A549 (cell line): ENCODE results near the gene LYZL4. TPM values are rescaled to one million over a fixed set of nuclear protein-coding genes. Genes with fewer than 3 reads are reported as not detected.

Source experiments
- ATAC-seq, 2 experiments: fragments of 200-7000 bp in 1 of 2; fragments of >200 bp in 1 of 2; cut with Nextera tagmentation in 1 of 2; cut with Tn5 transposase in 1 of 2; 3 replicates each; pipeline versions ENCODE4 v1.8.0 to v1.9.1; 2018 to 2020; ENCODE audit warnings: mild to moderate bottlenecking in 1 of 2, moderate library complexity in 1 of 2
- CTCF ChIA-PET: fragments of 300-600 bp; sonication (Branson Sonifier 250); formaldehyde crosslinking; extraction: SDS; loops from one replicate; lab custom pipeline; 2021; ENCODE audit warnings: antibody characterized with exemption, inconsistent platforms; lab: Yijun Ruan, JAX
- POLR2A ChIA-PET: fragments of 350-600 bp; formaldehyde crosslinking; extraction: SDS; loops from one replicate; lab custom pipeline; 2021; ENCODE audit warnings: antibody characterized with exemption, inconsistent platforms; lab: Yijun Ruan, JAX
- DNase-seq, 2 experiments: peaks; one replicate each; pipeline versions ENCODE4 v3.0.0 to v3.0.0-alpha.2; 2011 to 2016; ENCODE audit warnings: low read depth in 1 of 2, low spot score in 1 of 2
- FAIRE-seq: peaks from 2 replicates; lab custom pipeline; 2011; peaks lifted over from hg19 to GRCh38; lab: Jason Lieb, UNC
- H3K27ac ChIP-seq, 2 experiments: fragments of >200 bp; sonication (Bioruptor Twin); formaldehyde crosslinking; 3 replicates each; pipeline ENCODE4 v1.5.1; 2016 to 2017
- H3K4me1 ChIP-seq: fragments of >200 bp; sonication (Bioruptor Twin); formaldehyde crosslinking; 3 replicates; pipeline ENCODE4 v1.6.1; 2016
- H3K4me2 ChIP-seq: fragments of >200 bp; sonication (Bioruptor Twin); formaldehyde crosslinking; 3 replicates; pipeline ENCODE4 v1.6.1; 2016
- H3K4me3 ChIP-seq: fragments of >200 bp; sonication (Bioruptor Twin); formaldehyde crosslinking; 3 replicates; pipeline ENCODE4 v1.5.1; 2016
- H3K9me3 ChIP-seq: fragments of >200 bp; sonication (Bioruptor Twin); formaldehyde crosslinking; 3 replicates; pipeline ENCODE4 v1.6.1; 2016
- ATOH8 ChIP-seq: fragments of 250-450 bp; sonication (Bioruptor Pico); IDR thresholded peaks from 2 replicates; pipeline ENCODE4 v1.5.0; 2020; ENCODE audit warnings: low read depth, mild to moderate bottlenecking, moderate library complexity
- BCL3 ChIP-seq: fragments of >200 bp; sonication (Bioruptor Twin); formaldehyde crosslinking; IDR thresholded peaks from 3 replicates; pipeline ENCODE4 v1.6.1; 2016
- CHD2 ChIP-seq: fragments of 150-350 bp; IDR thresholded peaks from 2 replicates; pipeline ENCODE4 v1.6.1; 2014; ENCODE audit warnings: low read length; ENCODE audit not compliant: partially characterized antibody
- CTCF ChIP-seq: fragments of >200 bp; sonication (Bioruptor Twin); formaldehyde crosslinking; IDR thresholded peaks from 3 replicates; pipeline ENCODE4 v1.5.1; 2016
- E2F6 ChIP-seq: IDR thresholded peaks from 2 replicates; pipeline ENCODE4 v1.6.1; 2012; ENCODE audit warnings: low read depth, borderline replicate concordance
- EHF ChIP-seq: fragments of 250-450 bp; sonication (Bioruptor Pico); IDR thresholded peaks from 2 replicates; pipeline ENCODE4 v1.5.0; 2020; ENCODE audit warnings: mild to moderate bottlenecking
- FOXS1 ChIP-seq: fragments of 250-450 bp; sonication (Bioruptor Pico); IDR thresholded peaks from 2 replicates; pipeline ENCODE4 v1.5.0; 2020; ENCODE audit warnings: mild to moderate bottlenecking, moderate library complexity
- HES2 ChIP-seq: fragments of >200 bp; sonication (Bioruptor Twin); formaldehyde crosslinking; IDR thresholded peaks from 2 replicates; pipeline ENCODE4 v1.6.1; 2016
- HMGXB4 ChIP-seq: fragments of 250-450 bp; sonication (Bioruptor Pico); IDR thresholded peaks from 2 replicates; pipeline ENCODE4 v1.5.0; 2021; ENCODE audit warnings: mild to moderate bottlenecking, moderate library complexity, borderline replicate concordance
- HOXB13 ChIP-seq: fragments of 250-450 bp; sonication (Bioruptor Pico); IDR thresholded peaks from 2 replicates; pipeline ENCODE4 v1.5.0; 2020; ENCODE audit warnings: low read depth, mild to moderate bottlenecking, moderate library complexity
- JUN ChIP-seq, 2 experiments: fragments of >200 bp; sonication (Bioruptor Twin); formaldehyde crosslinking; IDR thresholded peaks; 2 replicates in 1 of 2; 3 replicates in 1 of 2; pipeline ENCODE4 v1.6.1; 2016 to 2017
- KDM1A ChIP-seq: fragments of 200-600 bp; sonication (generic); IDR thresholded peaks from 2 replicates; pipeline ENCODE4 v1.6.1; 2016; ENCODE audit warnings: low read depth, mild to moderate bottlenecking
- NR3C1 ChIP-seq: fragments of >200 bp; sonication (Bioruptor Twin); formaldehyde crosslinking; IDR thresholded peaks from 3 replicates; pipeline ENCODE4 v1.6.1; 2017
- PBX3 ChIP-seq: IDR thresholded peaks from 2 replicates; pipeline ENCODE4 v1.6.1; 2012
- PHF8 ChIP-seq: fragments of 200-600 bp; sonication (generic); IDR thresholded peaks from 2 replicates; pipeline ENCODE4 v1.6.1; 2016; ENCODE audit warnings: low read depth, mild to moderate bottlenecking, antibody characterized with exemption, moderate library complexity, borderline replicate concordance
- RCOR1 ChIP-seq: fragments of 150-350 bp; IDR thresholded peaks from 2 replicates; pipeline ENCODE4 v1.6.1; 2014; ENCODE audit warnings: antibody characterized with exemption, low read length, low read depth
- REST ChIP-seq: fragments of 200-600 bp; sonication (generic); IDR thresholded peaks from 2 replicates; pipeline ENCODE4 v1.6.1; 2016; ENCODE audit warnings: antibody characterized with exemption, mild to moderate bottlenecking, moderate library complexity
- RFX5 ChIP-seq: fragments of 450-650 bp; IDR thresholded peaks from 2 replicates; pipeline ENCODE4 v1.7.1; 2014; ENCODE audit warnings: antibody characterized with exemption, mild to moderate bottlenecking, moderate library complexity
- RNF2 ChIP-seq: fragments of 200-600 bp; sonication (generic); IDR thresholded peaks from 2 replicates; pipeline ENCODE4 v1.6.1; 2016; ENCODE audit warnings: low read depth, mild to moderate bottlenecking, antibody characterized with exemption, moderate library complexity, borderline replicate concordance
- TFCP2L1 ChIP-seq: fragments of 250-450 bp; sonication (Bioruptor Pico); IDR thresholded peaks from 2 replicates; pipeline ENCODE4 v1.5.0; 2021; ENCODE audit warnings: mild to moderate bottlenecking
- TP53 ChIP-seq: fragments of 250-450 bp; sonication (Bioruptor Pico); IDR thresholded peaks from 2 replicates; pipeline ENCODE4 v1.5.0; 2021; ENCODE audit warnings: mild to moderate bottlenecking, moderate library complexity
- ZNF302 ChIP-seq: fragments of 250-450 bp; sonication (Bioruptor Pico); IDR thresholded peaks from 2 replicates; pipeline ENCODE4 v1.9.0; 2021; ENCODE audit warnings: inconsistent platforms, mild to moderate bottlenecking, moderate library complexity
- WGBS: methylation state at CpG from one replicate; pipeline ENCODE4 v1.1.6; 2017; ENCODE audit errors: missing lambda C conversion rate; 5-methylcytosine and 5-hydroxymethylcytosine counted together
- polyA plus RNA-seq, 4 experiments: library from polyadenylated mRNA; depleted of rRNA in 3 of 4; stranded (reverse); fragments of >200 nt; fragmentation: RNase III in 1 of 4; extraction: RNeasy Plus Mini Kit Qiagen cat#74134 plus additional on column Dnase treatment in 1 of 4; gene quantifications; 2 replicates in 3 of 4; 3 replicates in 1 of 4; pipeline ENCODE4 v1.2.3, GENCODE V29; 2011 to 2017

The LYZL4 gene
- polyA plus RNA-seq, 2 of the 4 experiments (the other 2 are of a cell fraction) = not detected

GRCh38 chr3:42438758-42439157, 28.3 kb upstream of the LYZL4 start:
- POLR2A ChIA-PET = no interaction called here
- no peak overlapping the region for H3K4me3 ChIP-seq
- FAIRE-seq (no peak), DNase-seq (no peak), ATAC-seq (no peak)
- H3K4me1 ChIP-seq = no peaks in the 10 kb centered on the region
- H3K9me3 ChIP-seq = no peaks in the 10 kb centered on the region
- CTCF ChIA-PET = no interaction called here
- 50% methylated on average over 2 of the region's 2 CpGs for WGBS
- H3K27ac ChIP-seq = no peak overlapping the region
- no peak for TF ChIP-seq HES2
- no peak for TF ChIP-seq FOXS1 (CRISPR knock-in tag)
- TF ChIP-seq PHF8 = no peak
- no peak for TF ChIP-seq BCL3
- no peak for TF ChIP-seq HMGXB4
- no peak for TF ChIP-seq RFX5
- H3K4me2 ChIP-seq = no peak overlapping the region

- FAIRE-seq = no peak
Measured at GRCh38 chr3:42438193-42438592, 27.8 kb upstream of the LYZL4 start.

More at GRCh38 chr3:42438193-42438592, 27.8 kb upstream of the LYZL4 start:
- no peak overlapping the region for H3K4me3 ChIP-seq
- no peak for DNase-seq
- no peak overlapping the region for H3K27ac ChIP-seq
- WGBS = 100% methylated on average over 2 of the region's 2 CpGs
- H3K4me1 ChIP-seq = no peaks in the 10 kb centered on the region
- no peaks in the 10 kb centered on the region for H3K9me3 ChIP-seq
- H3K4me2 ChIP-seq = no peak overlapping the region
- TF ChIP-seq TFCP2L1 (no peak), REST (no peak), CTCF (no peak), ZNF302 (CRISPR knock-in tag) (no peak), ATOH8 (CRISPR knock-in tag) (no peak), PBX3 (no peak), RCOR1 (no peak), BCL3 (no peak), E2F6 (no peak), TP53 (no peak), RNF2 (no peak), EHF (CRISPR knock-in tag) (no peak), KDM1A (no peak), CHD2 (no peak), HES2 (no peak), JUN (IDR thresholded peaks at IDR 0.05) (no peak), NR3C1 (no peak), HOXB13 (CRISPR knock-in tag) (no peak)
- ChIA-PET POLR2A (no interaction called here), CTCF (interaction anchor here (1.5 kb wide), 1 partner anchor 9 kb away, joined by 4 read pairs; no protein-coding TSS in a partner anchor)
- no peak for ATAC-seq
